ENCODE data around the gene GPT2.

DNA sequence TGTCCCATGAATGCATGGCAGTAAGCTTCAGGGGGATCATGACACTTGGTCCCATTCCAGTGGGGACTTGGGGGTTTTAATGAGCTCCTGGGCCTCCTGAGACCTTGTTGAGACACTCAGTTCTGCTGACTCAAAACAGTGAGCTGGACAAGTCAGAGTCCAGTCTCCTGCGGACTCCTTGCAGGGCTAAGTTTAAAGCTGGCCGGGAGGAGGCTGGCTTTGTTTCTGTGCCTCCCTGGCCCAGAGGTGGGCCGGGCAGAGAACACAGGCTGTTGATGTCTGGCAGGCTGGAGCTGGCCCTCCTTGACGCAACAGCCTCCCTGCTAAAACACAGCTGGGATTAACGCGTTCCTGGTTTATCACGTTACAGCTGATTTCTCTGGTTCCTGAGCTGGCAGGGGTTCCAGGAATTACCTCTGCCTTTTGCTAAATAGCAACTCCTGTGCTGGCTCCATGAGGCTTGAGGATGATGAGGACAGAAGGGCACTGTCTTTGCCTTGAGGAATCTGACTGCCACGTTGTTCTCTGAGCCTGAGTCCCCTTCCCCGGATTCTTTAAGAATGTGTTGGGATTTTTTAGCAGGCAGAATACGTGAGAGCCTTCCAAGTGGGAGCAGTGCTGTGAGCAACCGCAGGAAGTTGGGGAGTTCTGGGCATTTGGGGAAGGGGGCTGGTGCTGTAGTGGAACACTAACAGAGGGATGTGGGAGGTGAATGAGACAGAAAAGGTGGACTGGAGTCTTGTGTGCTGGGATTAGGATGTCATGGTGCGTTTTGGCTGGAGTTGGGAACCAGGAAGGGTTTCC is 2.0 kb downstream of the GPT2 start:
- TF ChIP-seq PAX5 (IDR thresholded peaks at IDR 0.05; ENCODE audit: insufficient read depth, low read length, severe bottlenecking) (no peak), TAF1 (IDR thresholded peaks at IDR 0.05; ENCODE audit: low read depth, low read length) (no peak), POLR2AphosphoS5 (IDR thresholded peaks at IDR 0.05; ENCODE audit: low read depth, low read length) (no peak)

Measured in GM12891 (cell line).